ENCODE data around the gene CD101.

Gene CD101

DNA sequence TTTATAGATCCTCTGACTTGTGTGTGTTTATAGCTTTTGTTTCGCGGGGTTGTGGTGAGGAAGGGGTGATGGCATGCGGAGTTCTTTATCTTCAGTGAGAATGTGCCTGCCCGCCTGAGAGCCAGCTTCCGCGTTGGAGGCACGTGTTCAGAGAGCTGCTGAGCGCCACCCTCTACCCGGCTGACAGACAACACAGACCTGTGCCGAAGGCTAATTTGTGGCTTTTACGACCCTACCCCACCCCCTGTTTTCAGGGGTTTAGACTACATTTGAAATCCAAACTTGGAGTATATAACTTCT lies 14.4 kb upstream of the CD101 start:
- peak; percentile 45 for DNase-seq

DNA sequence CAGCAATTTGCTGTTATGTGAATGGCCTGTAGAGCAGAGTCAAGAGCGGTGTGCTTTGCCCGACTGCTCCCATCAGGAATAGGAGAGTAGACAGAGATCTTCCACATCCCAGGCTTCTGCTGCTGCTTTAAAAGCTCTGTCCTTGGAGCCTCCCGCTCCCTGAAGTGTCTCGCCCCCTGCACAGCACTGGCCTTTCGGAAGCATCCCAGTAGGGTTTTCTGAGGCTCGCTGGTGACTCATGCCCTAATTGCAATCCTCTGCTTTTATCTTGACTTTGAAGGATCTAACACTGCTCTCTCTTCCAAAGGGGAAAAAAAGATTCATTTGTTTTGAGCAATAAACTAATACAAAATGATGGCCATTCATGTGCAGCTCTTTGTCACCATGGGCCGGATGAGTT lies 13.3 kb upstream of the CD101 start:
- no peak for DNase-seq

GRCh38 chr1:116988908-116989307 lies 12.7 kb upstream of the CD101 start:
- no peak for DNase-seq

GRCh38 chr1:116989835-116990234 lies 11.7 kb upstream of the CD101 start:
- no peak for DNase-seq

DNA sequence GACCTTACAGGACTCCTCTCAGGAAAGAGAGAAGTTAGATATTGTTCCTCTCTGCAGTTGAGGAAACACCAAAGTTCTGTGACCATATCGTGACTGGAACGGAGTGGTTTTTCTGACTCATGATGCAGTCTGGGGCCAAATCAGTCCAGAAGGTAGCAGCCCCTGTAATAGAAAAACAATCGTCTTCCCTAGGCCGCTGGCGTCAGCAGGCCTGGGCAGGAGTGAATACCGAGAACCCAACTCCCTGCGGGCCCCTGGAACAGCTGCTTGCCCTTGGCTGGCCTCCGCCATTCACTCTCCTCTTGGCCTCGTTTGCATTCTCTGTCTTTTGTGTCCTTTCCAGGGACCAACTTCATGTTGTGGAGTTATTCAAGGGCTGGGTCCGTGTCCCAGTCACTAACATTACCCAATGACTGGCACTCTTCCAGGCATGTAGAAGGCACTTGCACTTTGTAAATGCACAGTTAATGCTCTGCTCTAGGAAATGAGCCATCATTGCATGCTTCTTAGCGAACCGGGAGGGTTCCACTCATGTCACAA lies 10.9 kb upstream of the CD101 start:
- no peak for DNase-seq

- DNase-seq = no peak
Observed at GRCh38 chr1:116991171-116991845, 10.3 kb upstream of the CD101 start.

DNA sequence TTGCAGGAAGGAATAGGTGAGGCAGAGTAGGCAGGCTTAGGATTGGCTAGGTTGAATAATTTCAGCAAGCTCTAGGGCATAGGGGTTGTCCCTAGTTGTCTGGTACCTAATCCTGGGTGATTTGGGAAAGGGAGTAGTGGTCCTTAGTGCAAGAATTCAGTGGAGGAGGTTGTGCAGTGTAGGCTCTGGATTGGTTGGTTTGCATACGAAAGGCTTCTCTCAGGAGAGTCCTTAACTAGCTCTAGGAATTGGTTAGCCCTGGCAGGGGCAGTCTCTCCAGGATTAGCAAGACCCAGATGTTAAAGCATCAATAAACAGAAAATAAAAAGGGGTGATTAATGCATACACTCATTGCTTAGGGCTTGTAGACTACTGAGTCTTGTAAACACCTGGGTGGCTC lies 9.6 kb upstream of the CD101 start:
- DNase-seq = no peak

DNA sequence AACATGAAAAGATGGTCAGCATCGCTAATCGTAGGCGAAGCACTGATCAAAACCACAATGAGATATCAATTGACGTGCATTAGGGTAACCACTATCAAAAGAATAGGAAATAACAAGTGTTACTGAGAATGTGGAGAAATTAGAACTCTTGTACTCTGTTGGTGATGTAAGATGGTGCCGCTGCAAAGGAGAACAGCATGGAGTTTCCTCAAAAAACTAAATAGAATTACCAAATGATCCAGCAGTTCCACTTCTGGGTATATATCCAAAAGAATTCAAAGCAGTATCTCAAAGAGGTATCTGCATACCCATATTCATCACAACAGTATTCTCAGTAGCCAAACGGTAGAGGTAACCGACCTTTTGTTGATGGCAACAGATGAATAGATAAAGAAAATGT lies 8.3 kb upstream of the CD101 start:
- no peak for DNase-seq

GRCh38 chr1:116994411-116994810 lies 7.1 kb upstream of the CD101 start:
- no peak for DNase-seq

DNA sequence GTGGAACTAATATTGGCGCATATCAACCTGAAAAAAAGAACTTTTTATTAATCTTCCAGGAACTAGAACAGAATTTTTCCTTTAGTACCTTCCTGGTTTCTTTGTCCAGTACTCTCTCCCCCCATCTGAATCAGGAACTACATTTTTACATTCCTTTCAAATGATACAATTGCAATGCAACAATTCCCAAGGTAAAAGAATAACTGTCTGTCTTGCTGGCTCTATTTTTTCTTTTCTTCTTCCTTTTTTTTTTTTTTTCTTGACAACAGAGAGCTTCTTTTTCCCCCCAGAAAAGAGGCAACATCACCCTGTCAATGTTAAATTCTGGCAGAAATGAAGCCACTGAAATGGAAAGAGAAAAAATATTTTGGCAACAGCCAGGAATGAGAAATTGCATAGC lies 4.5 kb upstream of the CD101 start:
- no peak for DNase-seq

DNA sequence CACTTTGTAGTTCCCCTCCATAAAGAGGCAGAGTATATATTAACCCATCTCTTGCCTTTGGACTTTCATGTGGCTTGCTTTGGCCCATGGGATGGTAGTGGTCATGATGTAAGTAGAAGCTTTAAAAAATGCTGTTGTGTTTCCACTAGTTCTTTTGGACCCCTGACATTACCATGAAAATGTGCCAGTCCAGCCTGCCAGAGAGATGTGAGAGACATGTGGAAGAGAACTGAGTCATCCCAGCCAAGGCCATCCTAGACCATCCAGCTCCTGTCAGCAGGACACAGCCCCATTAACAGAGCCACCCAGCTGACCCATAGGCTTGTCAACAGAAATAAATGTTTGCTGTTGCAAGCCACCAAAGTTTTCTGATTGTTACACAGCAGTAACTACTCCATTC lies 3.9 kb upstream of the CD101 start:
- no peak for DNase-seq

GRCh38 chr1:116999596-116999995 lies 2.0 kb upstream of the CD101 start:
- no peak for DNase-seq

DNA sequence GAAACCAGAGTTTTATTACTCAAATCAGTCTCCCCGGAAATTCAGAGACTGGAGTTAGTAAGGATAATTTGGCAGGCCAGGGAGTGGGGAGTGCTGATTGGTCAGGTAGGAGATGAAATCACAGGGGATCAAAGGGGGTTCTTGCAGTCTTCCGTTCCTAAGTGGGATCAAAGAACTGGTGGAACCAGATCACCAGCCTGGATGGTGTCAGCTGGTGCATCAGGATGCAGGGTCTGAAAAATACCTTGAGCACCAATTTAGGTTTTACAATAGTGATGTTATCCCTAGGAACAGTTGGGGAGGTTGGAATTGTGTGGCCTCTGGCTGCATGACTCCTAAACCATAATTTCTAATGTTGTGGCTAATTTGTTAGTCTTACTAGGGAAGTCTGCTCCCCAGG lies 1.4 kb upstream of the CD101 start:
- no peak for DNase-seq

GRCh38 chr1:117003223-117003875 lies 1.8 kb downstream of the CD101 start:
- no peak for DNase-seq

GRCh38 chr1:117007719-117008013 lies 6.1 kb downstream of the CD101 start:
- no peak for DNase-seq

GRCh38 chr1:117008656-117009055 lies 7.1 kb downstream of the CD101 start:
- no peak for DNase-seq

GRCh38 chr1:117009132-117009531 lies 7.6 kb downstream of the CD101 start:
- no peak for DNase-seq

- no peak for DNase-seq
Observed at GRCh38 chr1:117010310-117010969, 8.9 kb downstream of the CD101 start.

GRCh38 chr1:117011334-117011733 lies 9.8 kb downstream of the CD101 start:
- no peak for DNase-seq

DNA sequence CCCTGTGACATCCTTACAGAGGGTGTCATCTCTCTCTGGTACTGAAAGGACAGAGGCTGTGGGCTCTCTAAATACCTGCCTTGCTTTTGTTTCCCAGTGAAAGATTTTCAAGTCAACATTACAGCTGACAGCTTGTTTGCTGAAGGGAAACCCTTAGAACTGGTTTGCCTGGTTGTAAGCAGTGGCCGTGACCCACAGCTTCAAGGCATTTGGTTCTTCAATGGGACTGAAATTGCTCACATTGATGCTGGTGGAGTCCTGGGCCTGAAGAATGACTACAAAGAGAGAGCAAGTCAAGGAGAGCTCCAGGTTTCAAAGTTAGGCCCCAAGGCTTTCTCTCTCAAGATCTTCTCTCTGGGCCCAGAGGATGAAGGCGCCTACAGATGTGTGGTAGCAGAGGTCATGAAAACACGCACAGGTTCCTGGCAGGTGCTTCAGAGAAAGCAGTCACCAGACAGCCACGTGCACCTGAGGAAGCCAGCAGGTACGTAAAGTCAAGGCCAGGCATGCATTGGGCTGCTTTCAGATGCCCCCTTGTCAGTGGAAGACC lies 11.8 kb downstream of the CD101 start:
- no peak for DNase-seq

DNA sequence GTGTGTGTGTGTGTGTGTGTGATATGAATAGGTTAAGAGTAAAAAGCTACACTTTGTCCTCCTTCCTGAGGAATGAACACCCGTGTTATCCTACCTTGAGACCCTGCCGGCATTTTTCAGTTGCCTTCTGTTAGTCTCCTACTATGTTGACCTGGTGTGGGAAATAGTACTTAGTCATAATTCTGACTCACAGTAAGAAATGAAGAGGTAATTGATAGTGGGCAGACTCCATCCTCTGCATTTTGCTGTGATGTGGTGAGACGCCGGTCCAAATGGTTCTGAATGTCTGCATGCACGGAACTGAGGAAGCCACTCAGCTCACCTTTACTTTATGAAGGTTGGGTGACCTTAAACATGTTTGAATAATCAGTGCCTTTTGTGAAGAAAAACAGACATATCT lies 12.6 kb downstream of the CD101 start:
- no peak for DNase-seq

- DNase-seq = no peak
Observed at GRCh38 chr1:117015724-117016123, 14.2 kb downstream of the CD101 start.

DNA sequence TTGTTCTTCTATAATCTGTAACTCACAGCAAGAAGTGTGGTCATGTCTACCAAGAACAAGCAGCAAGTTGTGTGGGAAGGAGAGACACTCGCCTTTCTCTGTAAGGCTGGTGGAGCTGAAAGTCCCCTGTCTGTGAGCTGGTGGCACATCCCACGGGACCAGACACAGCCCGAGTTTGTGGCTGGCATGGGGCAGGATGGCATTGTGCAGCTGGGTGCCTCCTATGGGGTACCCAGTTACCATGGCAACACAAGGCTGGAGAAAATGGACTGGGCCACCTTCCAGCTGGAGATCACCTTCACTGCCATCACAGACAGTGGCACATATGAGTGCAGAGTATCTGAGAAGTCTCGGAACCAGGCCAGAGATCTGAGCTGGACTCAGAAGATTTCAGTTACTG lies 15.5 kb downstream of the CD101 start:
- no peak for DNase-seq

- DNase-seq = no peak
Observed at GRCh38 chr1:117017648-117018047, 16.1 kb downstream of the CD101 start.

All from effector CD4-positive, alpha-beta T cell (primary cell).